H1 (cell line): ENCODE data around the gene PRKN. TPM values are rescaled to one million over a fixed set of nuclear protein-coding genes. Genes with fewer than 3 reads are reported as not detected.

Source experiments
- CTCF ChIA-PET: fragments of 300-600 bp; sonication (Branson Sonifier 250); formaldehyde crosslinking; loops from one replicate; lab custom pipeline; 2021; ENCODE audit not compliant: partially characterized antibody; lab: Charles Lee
- POLR2A ChIA-PET: fragments of 300-600 bp; sonication (Branson Sonifier 250); formaldehyde crosslinking; loops from one replicate; lab custom pipeline; 2021; ENCODE audit warnings: inconsistent platforms; ENCODE audit not compliant: partially characterized antibody; lab: Charles Lee
- DNase-seq, 2 experiments: peaks; one replicate each; pipeline versions ENCODE4 v3.0.0 to v3.0.0-alpha.2; 2010 to 2022; ENCODE audit warnings: low spot score in 2 of 2, low read depth in 1 of 2, mixed read lengths in 1 of 2
- FAIRE-seq: peaks from 2 replicates; lab custom pipeline; 2011; peaks lifted over from hg19 to GRCh38; lab: Jason Lieb, UNC
- H2AFZ ChIP-seq: 2 replicates; pipeline ENCODE4 v1.8.1; 2012; ENCODE audit warnings: low read length, inconsistent platforms
- H2AK5ac ChIP-seq: 2 replicates; pipeline ENCODE4 v1.6.1; 2013; ENCODE audit warnings: low read depth, low read length
- H2BK120ac ChIP-seq: replicated peaks from 2 replicates; pipeline ENCODE3; 2013; ENCODE audit warnings: low read depth, low read length, inconsistent platforms
- H2BK12ac ChIP-seq: 2 replicates; pipeline ENCODE4 v1.6.1; 2013; ENCODE audit warnings: low read depth, low read length
- H2BK15ac ChIP-seq: 2 replicates; pipeline ENCODE4 v1.6.1; 2013; ENCODE audit warnings: low read length
- H2BK20ac ChIP-seq: 2 replicates; pipeline ENCODE4 v1.6.1; 2013; ENCODE audit warnings: low read length
- H2BK5ac ChIP-seq: 2 replicates; pipeline ENCODE4 v1.6.1; 2013; ENCODE audit warnings: low read depth, low read length
- H3K14ac ChIP-seq: 2 replicates; pipeline ENCODE4 v1.6.1; 2013; ENCODE audit warnings: inconsistent platforms; ENCODE audit not compliant: insufficient read length
- H3K18ac ChIP-seq: 2 replicates; pipeline ENCODE4 v1.6.1; 2013; ENCODE audit warnings: low read length; ENCODE audit errors: extremely low read depth
- H3K23ac ChIP-seq: 2 replicates; pipeline ENCODE4 v1.6.1; 2013; ENCODE audit warnings: inconsistent platforms; ENCODE audit not compliant: insufficient read length
- H3K23me2 ChIP-seq: 2 replicates; pipeline ENCODE4 v1.6.1; 2013; ENCODE audit warnings: low read depth, low read length
- H3K27ac ChIP-seq: 2 replicates; pipeline ENCODE4 v1.6.1; 2011; ENCODE audit warnings: low read depth, low read length, inconsistent platforms
- H3K27me3 ChIP-seq, 4 experiments: replicated peaks in 1 of 4; 1 replicate in 1 of 4; 2 replicates in 3 of 4; pipeline versions ENCODE4 v1.6.1 to v1.8.1; 2011 to 2013; ENCODE audit warnings: low read length in 3 of 4, mild to moderate bottlenecking in 3 of 4, inconsistent platforms in 2 of 4, mixed read lengths in 2 of 4, moderate library complexity in 1 of 4; ENCODE audit not compliant: control insufficient read depth in 3 of 4, insufficient read depth in 3 of 4; ENCODE audit errors: extremely low read depth in 1 of 4
- H3K36me3 ChIP-seq, 4 experiments: 2 replicates each; pipeline versions ENCODE4 v1.6.1 to v1.8.1; 2011 to 2013; ENCODE audit warnings: mild to moderate bottlenecking in 4 of 4, low read length in 3 of 4, moderate library complexity in 2 of 4, control low read depth in 1 of 4, inconsistent platforms in 1 of 4; ENCODE audit not compliant: insufficient read depth in 4 of 4, control insufficient read depth in 2 of 4
- H3K4ac ChIP-seq: replicated peaks from 2 replicates; pipeline ENCODE3; 2013; ENCODE audit warnings: low read length, low read depth, mixed read lengths, inconsistent platforms; ENCODE audit not compliant: insufficient read length
- H3K4me1 ChIP-seq, 4 experiments: replicated peaks in 1 of 4; 1 replicate in 1 of 4; 2 replicates in 3 of 4; pipeline versions ENCODE4 v1.6.1 to v1.8.1; 2011 to 2013; ENCODE audit warnings: low read length in 3 of 4, inconsistent platforms in 2 of 4, mixed read lengths in 1 of 4; ENCODE audit not compliant: insufficient read depth in 4 of 4, control insufficient read depth in 3 of 4
- H3K4me2 ChIP-seq, 2 experiments: 2 replicates each; pipeline versions ENCODE4 v1.6.1 to v1.8.1; 2011 to 2013; ENCODE audit warnings: low read depth in 2 of 2, low read length in 2 of 2, control low read depth in 1 of 2, inconsistent platforms in 1 of 2, mild to moderate bottlenecking in 1 of 2; ENCODE audit not compliant: insufficient read depth in 1 of 2
- H3K4me3 ChIP-seq, 4 experiments: fragments of 200-600, 300-600 bp in 1 of 4; sonication (generic), shearing (Covaris generic), sonication (Bioruptor Twin) in 1 of 4; 2 replicates each; pipeline versions ENCODE4 v1.5.1 to v1.8.1; 2011 to 2016; ENCODE audit warnings: low read length in 4 of 4, low read depth in 3 of 4, control low read depth in 2 of 4, inconsistent platforms in 2 of 4, mild to moderate bottlenecking in 2 of 4, mixed read lengths in 1 of 4, moderate library complexity in 1 of 4; ENCODE audit not compliant: insufficient read depth in 2 of 4; ENCODE audit errors: extremely low read depth in 1 of 4
- H3K56ac ChIP-seq: replicated peaks from 2 replicates; pipeline ENCODE3; 2013; ENCODE audit warnings: low read depth, mild to moderate bottlenecking, mixed read lengths, low read length, inconsistent platforms; ENCODE audit not compliant: insufficient read length
- H3K79me1 ChIP-seq: 2 replicates; pipeline ENCODE4 v1.6.1; 2013; ENCODE audit warnings: low read depth, low read length, control low read depth
- H3K79me2 ChIP-seq, 2 experiments: 2 replicates each; pipeline versions ENCODE4 v1.6.1 to v1.8.1; 2012 to 2013; ENCODE audit warnings: low read length in 2 of 2, mild to moderate bottlenecking in 2 of 2, inconsistent platforms in 1 of 2; ENCODE audit not compliant: insufficient read depth in 2 of 2, control insufficient read depth in 1 of 2
- H3K9ac ChIP-seq, 4 experiments: replicated peaks in 1 of 4; 1 replicate in 1 of 4; 2 replicates in 3 of 4; pipeline versions ENCODE4 v1.6.1 to v1.8.1; 2011 to 2013; ENCODE audit warnings: low read depth in 3 of 4, low read length in 3 of 4, control low read depth in 2 of 4, mild to moderate bottlenecking in 2 of 4, moderate library complexity in 2 of 4, inconsistent platforms in 1 of 4; ENCODE audit errors: extremely low read depth in 1 of 4
- H3K9me3 ChIP-seq, 2 experiments: 2 replicates each; pipeline versions ENCODE4 v1.6.1 to v1.8.1; 2012 to 2013; ENCODE audit warnings: mild to moderate bottlenecking in 2 of 2, moderate library complexity in 2 of 2, control low read depth in 1 of 2, inconsistent platforms in 1 of 2, low read depth in 1 of 2, low read length in 1 of 2, mixed read lengths in 1 of 2; ENCODE audit not compliant: insufficient read depth in 2 of 2
- H4K20me1 ChIP-seq, 2 experiments: replicated peaks in 1 of 2; 2 replicates each; pipeline versions ENCODE3 to v1.8.1; 2011 to 2013; ENCODE audit warnings: inconsistent platforms in 2 of 2, low read length in 2 of 2, mild to moderate bottlenecking in 1 of 2; ENCODE audit not compliant: insufficient read depth in 2 of 2, control insufficient read depth in 1 of 2
- H4K5ac ChIP-seq: 2 replicates; pipeline ENCODE4 v1.6.1; 2013; ENCODE audit warnings: low read length, low read depth, mixed read lengths, inconsistent platforms; ENCODE audit not compliant: insufficient read length
- H4K8ac ChIP-seq: 2 replicates; pipeline ENCODE4 v1.8.0; 2013; ENCODE audit warnings: mild to moderate bottlenecking, moderate library complexity, low read length, inconsistent platforms; ENCODE audit not compliant: insufficient read depth; ENCODE audit errors: extremely low read depth
- H4K91ac ChIP-seq: replicated peaks from 2 replicates; pipeline ENCODE3; 2013; ENCODE audit warnings: low read length, mixed read lengths, inconsistent platforms; ENCODE audit not compliant: insufficient read length
- ASH2L ChIP-seq: fragments of 200-600, 300-600 bp; sonication (generic); IDR thresholded peaks from one replicate; pipeline ENCODE4 v1.7.1; 2017; ENCODE audit warnings: low read length
- BRCA1 ChIP-seq: IDR thresholded peaks from 2 replicates; pipeline ENCODE4 v1.6.1; 2012; ENCODE audit warnings: low read depth, low read length, improper control_type of control experiment
- GABPA ChIP-seq: IDR thresholded peaks from 2 replicates; pipeline ENCODE4 v1.6.1; 2011; ENCODE audit warnings: mild to moderate bottlenecking, low read length, moderate library complexity, borderline replicate concordance; ENCODE audit not compliant: insufficient read depth
- JUND ChIP-seq: IDR thresholded peaks from 2 replicates; pipeline ENCODE4 v1.6.1; 2011; ENCODE audit warnings: mild to moderate bottlenecking, improper control_type of control experiment, low read length
- POU5F1 ChIP-seq: IDR thresholded peaks from 2 replicates; pipeline ENCODE4 v1.6.1; 2011; ENCODE audit warnings: low read depth, mild to moderate bottlenecking, low read length, moderate library complexity
- RNF2 ChIP-seq: fragments of 200-900, 300-1000 bp; sonication (generic); IDR thresholded peaks from 2 replicates; pipeline ENCODE4 v1.7.1; 2016; ENCODE audit warnings: borderline replicate concordance, low read depth, mild to moderate bottlenecking, antibody characterized with exemption, low read length; ENCODE audit not compliant: poor library complexity, severe bottlenecking; ENCODE audit errors: missing control alignments
- SP2 ChIP-seq: IDR thresholded peaks from 2 replicates; pipeline ENCODE4 v1.6.1; 2012; ENCODE audit warnings: mild to moderate bottlenecking, low read length, inconsistent platforms
- TCF12 ChIP-seq: IDR thresholded peaks from 2 replicates; pipeline ENCODE4 v1.6.1; 2011; ENCODE audit warnings: low read depth, mild to moderate bottlenecking, low read length
- WGBS, 2 experiments: shearing (Covaris generic) in 1 of 2; methylation state at CpG; one replicate each; pipeline versions ENCODE4 v1.1.6 to v1.1.7; 2013 to 2015; ENCODE audit warnings: low lambda C conversion rate in 2 of 2, mixed read lengths in 2 of 2, inconsistent platforms in 1 of 2, low coverage in 1 of 2, missing lambda C conversion rate in 1 of 2; ENCODE audit not compliant: insufficient replicate concordance in 2 of 2, insufficient coverage in 1 of 2, insufficient read length in 1 of 2; ENCODE audit errors: extremely low coverage in 1 of 2, missing lambda C conversion rate in 1 of 2; 5-methylcytosine and 5-hydroxymethylcytosine counted together
- polyA plus RNA-seq, 7 experiments: library from polyadenylated mRNA; depleted of rRNA in 3 of 7; stranded (reverse) in 5 of 7; unstranded in 2 of 7; fragments of >200 nt in 5 of 7; fragments of 200-250 nt in 2 of 7; gene quantifications; 1 replicate in 5 of 7; 2 replicates in 1 of 7; 4 replicates in 1 of 7; pipeline versions ENCODE4 v1.2.1 to v1.2.3, GENCODE V29; 2011 to 2013; ENCODE audit warnings: missing spikeins in 2 of 7, mixed read lengths in 2 of 7
- total RNA-seq: library from RNA; stranded (reverse); fragmentation: NEBNext Ultra II Directional; extraction: Animal tissue kit (Norgen Biotek cat#: 25700); gene quantifications from 2 replicates; pipeline ENCODE4 v1.2.1, GENCODE V29; 2021

Gene PRKN
- total and polyA plus RNA-seq, 2 of the 8 experiments (the other 6 are each of a cell fraction or from before 2014, with no cell fraction given): 0.13 to 0.29 TPM

DNA sequence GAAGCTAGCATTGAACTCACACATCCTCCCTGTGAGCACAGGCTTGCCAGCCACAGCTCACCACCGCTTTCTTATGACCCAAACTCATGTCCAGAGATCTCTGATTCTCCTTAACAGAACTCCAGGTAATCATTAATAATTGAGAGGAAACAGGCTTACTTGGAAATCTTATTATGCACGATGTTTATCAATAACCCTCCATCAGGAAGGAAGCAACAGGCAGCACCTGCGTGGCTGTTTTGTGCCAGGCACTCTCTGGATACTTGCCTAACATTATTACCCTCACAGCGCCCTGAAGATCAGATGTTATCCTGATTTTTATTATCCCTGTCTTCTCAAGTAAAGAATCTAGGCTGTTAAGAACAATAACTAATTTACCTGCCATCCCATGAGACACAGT, 306.6 kb downstream of the PRKN start:
- Histone ChIP-seq H2BK5ac (no peak overlapping the region), H3K23ac (no peak overlapping the region), H3K79me2 (no peaks in the 10 kb centered on the region), H3K18ac (no peak overlapping the region), H4K5ac (no peak overlapping the region), H3K9me3 (no peaks in the 10 kb centered on the region), H3K14ac (no peak overlapping the region), H3K27ac (no peak overlapping the region), H4K91ac (no peak overlapping the region), H2BK15ac (no peak overlapping the region), H3K27me3 (no peaks in the 10 kb centered on the region), H2BK12ac (no peak overlapping the region), H2AFZ (no peak overlapping the region), H3K79me1 (no peaks in the 10 kb centered on the region), H3K4ac (no peak overlapping the region), H2BK120ac (no peak overlapping the region), H3K36me3 (no peaks in the 10 kb centered on the region), H4K8ac (no peak overlapping the region), H3K56ac (no peak overlapping the region), H3K4me2 (no peak overlapping the region), H3K23me2 (no peaks in the 10 kb centered on the region), H3K4me1 (no peaks in the 10 kb centered on the region), H4K20me1 (no peaks in the 10 kb centered on the region), H2AK5ac (no peak overlapping the region), H3K4me3 (no peak overlapping the region), H3K9ac (no peak overlapping the region), H2BK20ac (no peak overlapping the region)
- TF ChIP-seq ASH2L (no peak), BRCA1 (no peak), POU5F1 (no peak), TCF12 (no peak), RNF2 (no peak), SP2 (no peak), GABPA (no peak), JUND (no peak)
- 91% methylated on average over 4 of the region's 4 CpGs; no CpG with 5 or more reads in 1 of the 2 experiments for WGBS, 2 experiments
- DNase-seq (no peak), FAIRE-seq (no peak)
- ChIA-PET POLR2A (no interaction called here), CTCF (interaction anchor here (1.3 to 2.6 kb wide), 2 partner anchors 21 to 78 kb away, joined by 3 to 12 read pairs; no protein-coding TSS in a partner anchor)
